GDM1 (cell line): ENCODE results near the gene KCTD14.
A peak's percentile ranks its signal among the peaks of the same experiment; 100 is the strongest.
"Not testable (repeated sequence)": the region's sequence is repeated elsewhere in the genome, so short reads cannot be mapped to it uniquely, and the experiment has no call there.

Experiments
- DNase-seq: peaks from one replicate; lab custom pipeline; 2025; lab: John Stamatoyannopoulos, UW

KCTD14 gene

GRCh38 chr11:78046486-78046854 lies 23.4 kb upstream of the KCTD14 start:
- no peak for DNase-seq

- peak; percentile 56 for DNase-seq
These were observed 22.9 kb upstream of the KCTD14 start for GRCh38 chr11:78045851-78046485.

GRCh38 chr11:78044706-78045105 lies 21.6 kb upstream of the KCTD14 start:
- no peak for DNase-seq

GRCh38 chr11:78041843-78042440 lies 18.9 kb upstream of the KCTD14 start:
- DNase-seq, result no peak

GRCh38 chr11:78041380-78041719 lies 18.3 kb upstream of the KCTD14 start:
- not testable (repeated sequence) for DNase-seq

- no peak for DNase-seq
These were observed 17.8 kb upstream of the KCTD14 start for GRCh38 chr11:78040691-78041379.

- no peak for DNase-seq
These were observed 17.0 kb upstream of the KCTD14 start for GRCh38 chr11:78039919-78040671.

DNA sequence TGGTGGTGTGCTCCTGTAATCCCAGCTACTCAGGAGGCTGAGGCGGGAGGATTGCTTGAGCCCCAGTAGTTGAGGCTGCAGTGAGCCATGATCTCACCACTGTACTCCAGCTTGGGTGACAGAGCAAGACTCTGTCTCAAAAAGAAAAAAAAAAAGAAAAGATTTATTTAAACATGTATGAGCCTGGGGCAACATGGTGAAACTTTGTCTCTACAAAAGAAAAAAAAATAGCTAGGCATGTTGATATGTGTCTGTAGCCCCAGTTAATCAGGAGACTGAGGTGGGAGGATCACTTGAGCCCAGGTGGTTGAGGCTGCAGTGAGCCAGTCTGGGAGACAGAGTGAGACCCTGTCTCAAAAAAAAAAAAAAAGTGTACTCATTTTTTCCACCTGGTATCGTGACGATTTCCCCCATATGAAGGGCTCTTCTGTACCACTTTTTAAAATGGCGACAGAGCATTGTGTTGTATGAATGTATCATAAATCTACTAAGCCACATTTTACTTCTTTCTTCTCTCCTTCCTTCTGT lies 16.4 kb upstream of the KCTD14 start:
- no peak for DNase-seq

DNA sequence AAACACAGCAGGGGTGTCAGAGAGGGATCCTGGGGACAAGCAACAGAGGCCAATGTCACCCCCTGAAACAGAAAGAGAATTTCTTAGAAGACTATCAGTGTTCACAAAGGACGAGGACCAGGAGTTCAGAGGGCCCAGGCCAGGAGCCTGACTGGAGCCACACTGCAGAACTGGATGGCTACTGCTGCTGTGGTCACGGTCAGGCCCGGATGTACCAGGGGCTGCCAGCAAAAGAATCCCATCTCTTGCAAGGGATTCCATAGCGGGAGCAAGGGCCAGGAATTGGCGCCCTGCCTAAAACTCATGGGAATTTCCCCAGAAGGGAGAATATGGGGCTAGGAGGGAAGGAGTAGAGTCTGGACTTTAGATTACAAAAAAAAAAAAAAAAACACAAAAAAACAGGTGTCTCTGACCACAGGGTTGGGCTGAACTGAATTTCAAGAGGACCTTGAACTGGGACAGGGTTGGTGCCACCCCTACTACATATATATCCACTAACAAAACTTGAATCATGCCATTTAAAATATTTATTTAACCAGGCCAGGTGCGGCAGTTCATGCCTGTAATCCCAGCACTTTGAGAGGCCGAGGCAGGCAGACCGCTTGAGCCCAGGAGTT lies 15.7 kb upstream of the KCTD14 start:
- DNase-seq, result no peak

DNA sequence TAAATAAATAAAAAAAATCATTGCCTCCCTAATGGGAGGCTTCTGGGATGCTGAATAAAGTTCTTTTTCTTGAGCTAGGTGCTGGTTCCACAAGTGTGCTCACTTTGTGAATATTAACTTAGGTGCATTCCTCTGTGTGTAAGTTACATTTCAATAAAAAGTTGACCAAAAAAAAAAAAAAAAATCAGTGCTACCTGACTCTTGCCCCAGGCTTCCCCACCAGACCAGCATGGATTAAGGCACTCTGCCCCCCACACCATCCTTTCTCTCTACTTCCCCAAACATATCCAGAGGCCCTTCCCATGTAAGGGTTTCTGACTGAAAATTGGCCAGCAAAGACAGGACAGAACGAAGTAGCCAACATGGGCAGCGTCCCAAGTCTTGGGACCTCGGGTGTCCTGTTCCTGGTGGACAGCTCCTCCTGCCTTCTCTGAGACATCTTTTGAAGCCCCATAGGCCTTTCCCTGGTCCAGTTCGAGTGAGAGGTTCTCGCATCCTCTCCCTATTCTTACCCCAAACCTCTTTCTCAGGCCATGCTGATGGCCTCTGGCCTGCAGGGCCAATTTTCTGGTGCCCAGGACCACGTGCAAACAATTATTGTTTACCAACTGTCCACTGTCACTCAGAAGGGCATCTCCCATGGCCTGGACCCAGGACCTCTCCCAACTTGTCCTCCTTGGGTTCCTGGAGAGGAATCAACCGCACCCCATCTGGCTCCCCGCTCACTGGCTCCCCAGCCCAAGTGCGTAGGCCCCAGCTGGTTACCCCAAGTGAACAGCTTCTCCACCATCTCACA lies 14.9 kb upstream of the KCTD14 start:
- DNase-seq, result no peak

- no peak for DNase-seq
These were observed 14.0 kb upstream of the KCTD14 start for GRCh38 chr11:78037056-78037455.

DNA sequence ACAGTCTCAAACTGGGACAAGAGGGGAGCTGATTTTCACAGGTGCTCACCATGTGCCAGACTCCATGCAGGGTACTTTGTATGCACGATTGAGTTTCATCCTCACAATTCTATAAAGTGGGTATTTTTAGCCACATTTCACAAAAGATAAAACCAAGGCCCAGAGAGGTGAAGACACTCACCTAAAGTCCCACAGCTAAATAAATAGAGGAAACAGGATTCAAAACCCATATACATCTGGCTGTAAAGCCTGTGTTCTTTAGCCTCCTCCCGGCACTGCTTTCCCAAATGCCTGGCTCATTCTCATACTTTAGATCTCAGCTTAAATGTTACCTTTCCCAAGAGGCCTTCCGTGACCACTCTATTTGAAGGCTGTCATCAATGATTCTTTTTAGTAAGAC lies 13.2 kb upstream of the KCTD14 start:
- DNase-seq, result no peak

GRCh38 chr11:78034623-78035022 lies 11.5 kb upstream of the KCTD14 start:
- DNase-seq, result no peak

GRCh38 chr11:78033040-78033439 lies 10.0 kb upstream of the KCTD14 start:
- DNase-seq, result no peak

DNA sequence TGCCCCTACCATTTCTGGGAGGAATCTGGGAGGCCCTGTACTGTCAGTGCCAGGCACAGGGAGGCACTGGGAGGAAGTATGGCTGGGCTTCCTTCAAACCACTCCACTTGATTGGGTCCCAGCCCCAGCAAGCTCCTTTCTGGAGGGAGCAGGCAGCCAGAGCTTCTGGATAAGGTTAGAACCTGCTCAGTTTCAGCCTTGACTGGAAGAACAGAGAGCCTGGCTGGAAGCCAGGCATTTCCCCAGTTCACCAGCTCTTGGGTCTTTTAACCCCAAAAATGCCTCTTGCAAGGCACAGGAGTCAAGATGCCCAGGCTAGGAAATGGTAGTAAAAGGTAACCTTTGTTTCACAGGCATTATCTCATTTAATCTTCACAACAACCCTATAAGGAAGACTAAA lies 9.0 kb upstream of the KCTD14 start:
- no peak for DNase-seq

- no peak for DNase-seq
These were observed 8.6 kb upstream of the KCTD14 start for GRCh38 chr11:78031629-78032028.

GRCh38 chr11:78030429-78031325 lies 7.6 kb upstream of the KCTD14 start:
- no peak for DNase-seq

GRCh38 chr11:78028423-78028822 lies 5.3 kb upstream of the KCTD14 start:
- not testable (repeated sequence) for DNase-seq

- no peak for DNase-seq
These were observed 4.7 kb upstream of the KCTD14 start for GRCh38 chr11:78027759-78028158.

GRCh38 chr11:78025378-78025777 lies 2.3 kb upstream of the KCTD14 start:
- no peak for DNase-seq
